Transverse colon (tissue), 4 donors: ENCODE results near the gene ANKRD34A.

Experiments
- POLR2A ChIP-seq: fragments of 450-650 bp; IDR thresholded peaks from one replicate; pipeline ENCODE4 v1.6.1; 2016; ENCODE audit warnings: antibody characterized with exemption, mild to moderate bottlenecking, moderate library complexity
- POLR2AphosphoS5 ChIP-seq, 3 donors: sonication (generic); formaldehyde crosslinking; IDR thresholded peaks; one replicate each; pipeline ENCODE4 v1.6.1; 2016; ENCODE audit warnings: antibody characterized with exemption in 3 of 3
- TF ChIP-seq, protein P1 (sequence below), 5 experiments: fragments of 200-600 bp in 3 of 5; fragments of 450-650 bp in 2 of 5; sonication (generic) in 3 of 5; IDR thresholded peaks; 1 replicate in 2 of 5; 2 replicates in 3 of 5; pipeline ENCODE4 v1.5.1; 2016 to 2017; ENCODE audit warnings: antibody characterized with exemption in 5 of 5, inconsistent platforms in 3 of 5, mild to moderate bottlenecking in 2 of 5, moderate library complexity in 1 of 5

DNA sequence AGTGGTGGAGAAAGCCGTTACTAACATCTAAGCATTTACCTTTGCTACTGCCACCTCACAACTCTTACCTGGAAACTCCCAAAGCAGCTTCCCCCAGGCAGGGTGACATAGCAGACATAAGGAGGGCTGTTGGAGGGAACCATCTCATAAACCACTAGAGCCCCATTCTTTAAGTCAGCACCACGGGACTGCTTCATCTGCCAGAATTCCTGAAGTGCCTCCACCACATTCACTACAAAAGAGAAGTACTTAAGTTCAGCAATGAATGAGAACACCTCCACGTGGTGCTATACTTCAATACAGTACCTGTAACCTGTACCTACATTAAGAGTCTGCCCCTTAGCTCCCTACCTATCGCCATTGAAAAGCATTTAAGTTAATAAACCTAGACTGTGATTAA lies 16.8 kb downstream of the ANKRD34A start:
- TF ChIP-seq POLR2A, result no peak
- TF ChIP-seq POLR2AphosphoS5 (IDR thresholded peaks at IDR 0.05), result no peak
- TF ChIP-seq, protein P1, sequence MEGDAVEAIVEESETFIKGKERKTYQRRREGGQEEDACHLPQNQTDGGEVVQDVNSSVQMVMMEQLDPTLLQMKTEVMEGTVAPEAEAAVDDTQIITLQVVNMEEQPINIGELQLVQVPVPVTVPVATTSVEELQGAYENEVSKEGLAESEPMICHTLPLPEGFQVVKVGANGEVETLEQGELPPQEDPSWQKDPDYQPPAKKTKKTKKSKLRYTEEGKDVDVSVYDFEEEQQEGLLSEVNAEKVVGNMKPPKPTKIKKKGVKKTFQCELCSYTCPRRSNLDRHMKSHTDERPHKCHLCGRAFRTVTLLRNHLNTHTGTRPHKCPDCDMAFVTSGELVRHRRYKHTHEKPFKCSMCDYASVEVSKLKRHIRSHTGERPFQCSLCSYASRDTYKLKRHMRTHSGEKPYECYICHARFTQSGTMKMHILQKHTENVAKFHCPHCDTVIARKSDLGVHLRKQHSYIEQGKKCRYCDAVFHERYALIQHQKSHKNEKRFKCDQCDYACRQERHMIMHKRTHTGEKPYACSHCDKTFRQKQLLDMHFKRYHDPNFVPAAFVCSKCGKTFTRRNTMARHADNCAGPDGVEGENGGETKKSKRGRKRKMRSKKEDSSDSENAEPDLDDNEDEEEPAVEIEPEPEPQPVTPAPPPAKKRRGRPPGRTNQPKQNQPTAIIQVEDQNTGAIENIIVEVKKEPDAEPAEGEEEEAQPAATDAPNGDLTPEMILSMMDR (IDR thresholded peaks at IDR 0.05), result no peak
